Measurements from ENCODE around the gene PLAC8.
"Not testable (repeated sequence)": the region's sequence is repeated elsewhere in the genome, so short reads cannot be mapped to it uniquely, and the experiment has no call there.

PLAC8 gene

DNA sequence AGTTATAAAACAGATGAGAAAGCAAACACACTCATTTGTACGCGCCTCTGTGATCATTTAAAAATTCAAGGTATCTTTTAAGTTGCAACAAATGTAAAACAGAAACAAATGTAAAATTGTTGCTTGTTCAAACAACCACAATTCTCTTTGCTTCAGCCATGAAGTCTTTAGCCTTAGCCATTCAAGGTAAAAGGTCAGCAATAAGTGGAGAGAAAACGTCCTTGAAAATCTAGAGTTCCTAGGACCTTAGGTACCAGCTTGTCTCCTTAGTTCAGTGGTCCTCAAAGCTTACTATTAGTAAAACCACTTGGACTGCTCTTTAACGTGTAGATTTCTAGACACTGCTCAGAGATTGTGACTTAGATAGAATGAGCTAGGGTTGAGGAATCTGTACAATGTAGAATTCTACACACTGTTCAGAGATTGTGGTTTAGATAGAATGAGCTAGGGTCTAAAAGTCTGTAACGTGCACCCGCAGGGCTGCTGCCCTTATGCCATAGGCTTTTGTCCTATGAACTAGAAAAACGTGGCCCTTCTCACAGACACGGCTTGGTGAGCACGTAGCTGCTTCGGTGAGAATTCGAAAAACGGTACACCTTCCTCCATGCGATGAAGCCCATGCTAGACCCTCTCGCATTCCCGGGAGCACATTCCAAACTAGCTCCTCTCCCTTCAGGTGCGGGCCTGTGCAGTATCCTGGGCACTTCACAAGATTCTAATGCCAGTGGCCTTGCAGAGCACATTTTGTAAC is 1.7 kb downstream of the PLAC8 start:
- DNase-seq (ENCODE audit: low spot score): peak; percentile 16

GRCh38 chr4:83112231-83112630 is 2.3 kb downstream of the PLAC8 start:
- no peak for DNase-seq (ENCODE audit: low spot score)

DNA sequence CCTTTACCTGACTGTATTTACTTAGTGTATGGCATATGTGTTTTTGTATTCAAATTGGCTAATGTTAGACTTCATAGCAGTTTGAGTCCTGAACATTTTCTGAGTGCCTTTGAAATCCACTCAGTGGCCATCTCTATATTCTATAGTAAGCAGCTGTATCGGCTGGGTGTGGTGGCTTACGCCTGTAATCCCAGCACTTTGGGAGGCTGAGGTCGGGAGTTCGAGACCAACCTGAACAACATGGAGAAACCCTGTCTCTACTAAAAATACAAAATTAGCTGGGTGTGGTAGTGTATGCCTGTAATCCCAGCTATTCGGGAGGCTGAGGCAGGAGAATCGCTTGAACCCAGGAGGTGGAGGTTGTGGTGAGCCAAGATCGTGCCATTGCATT is 2.8 kb downstream of the PLAC8 start:
- not testable (repeated sequence) for DNase-seq (ENCODE audit: low spot score)

- DNase-seq (ENCODE audit: low spot score): no peak
These were observed 3.4 kb downstream of the PLAC8 start for GRCh38 chr4:83110970-83111750.

GRCh38 chr4:83110223-83110945 is 4.1 kb downstream of the PLAC8 start:
- DNase-seq (ENCODE audit: low spot score): no peak

- no peak for DNase-seq (ENCODE audit: low spot score)
These were observed 4.9 kb downstream of the PLAC8 start for GRCh38 chr4:83109480-83110222.

GRCh38 chr4:83108101-83108861 is 6.2 kb downstream of the PLAC8 start:
- no peak for DNase-seq (ENCODE audit: low spot score)

DNA sequence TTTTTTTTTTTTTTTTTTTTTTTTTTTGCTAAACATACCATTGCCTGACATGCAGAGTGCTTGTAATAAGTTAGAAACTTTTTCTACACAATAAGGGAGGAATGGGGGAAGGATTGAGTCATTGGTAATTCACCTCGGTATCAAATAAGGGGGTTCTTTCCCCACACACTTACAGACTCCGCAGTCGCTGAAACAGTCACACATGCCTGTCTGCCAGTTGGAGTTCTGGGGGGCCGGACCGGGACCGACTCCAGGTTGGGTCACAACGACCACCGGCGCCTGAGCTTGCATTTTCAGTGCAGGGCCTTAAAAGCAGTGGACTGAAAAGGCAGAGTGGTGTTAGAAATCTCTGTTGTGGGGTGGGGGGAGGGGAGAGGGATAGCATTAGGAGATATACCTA is 6.9 kb downstream of the PLAC8 start:
- no peak for DNase-seq (ENCODE audit: low spot score)

DNA sequence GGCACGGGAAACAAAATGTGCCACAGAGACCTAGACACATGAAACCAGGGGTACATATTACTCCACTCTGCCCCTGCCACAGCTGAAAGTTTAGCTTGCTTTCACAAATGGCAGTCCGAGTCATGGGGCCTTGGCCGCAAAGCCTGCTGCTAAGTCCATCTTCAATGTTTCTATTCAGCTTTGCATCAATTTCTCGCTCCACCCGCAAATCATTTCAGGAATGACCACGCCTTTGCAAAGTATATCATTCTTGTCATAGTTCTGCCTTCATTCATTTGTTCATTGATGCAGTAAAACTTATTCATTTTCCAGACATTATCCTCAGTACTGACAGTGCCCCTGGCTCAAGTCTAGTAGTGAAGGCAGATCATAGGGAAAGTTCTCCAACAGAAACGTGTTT is 9.5 kb downstream of the PLAC8 start:
- no peak for DNase-seq (ENCODE audit: low spot score)

DNA sequence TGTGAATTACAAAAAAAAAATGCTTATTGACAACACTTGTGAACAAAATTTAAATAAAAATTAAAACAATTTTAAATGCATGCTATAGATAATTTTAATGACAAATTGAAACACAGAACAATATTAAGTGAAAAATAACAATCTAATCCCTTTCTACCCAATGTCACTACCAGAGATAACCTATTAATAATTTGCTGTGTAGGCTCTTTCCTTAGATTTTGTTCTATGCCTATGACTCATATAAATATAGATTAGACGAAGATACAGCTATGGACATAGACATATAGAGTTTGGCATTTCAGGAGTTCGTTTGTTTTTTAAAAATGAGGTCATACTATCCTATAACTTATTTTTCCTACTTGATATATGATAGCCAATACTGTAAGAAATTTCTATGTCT is 18.1 kb downstream of the PLAC8 start:
- no peak for DNase-seq (ENCODE audit: low spot score)

DNA sequence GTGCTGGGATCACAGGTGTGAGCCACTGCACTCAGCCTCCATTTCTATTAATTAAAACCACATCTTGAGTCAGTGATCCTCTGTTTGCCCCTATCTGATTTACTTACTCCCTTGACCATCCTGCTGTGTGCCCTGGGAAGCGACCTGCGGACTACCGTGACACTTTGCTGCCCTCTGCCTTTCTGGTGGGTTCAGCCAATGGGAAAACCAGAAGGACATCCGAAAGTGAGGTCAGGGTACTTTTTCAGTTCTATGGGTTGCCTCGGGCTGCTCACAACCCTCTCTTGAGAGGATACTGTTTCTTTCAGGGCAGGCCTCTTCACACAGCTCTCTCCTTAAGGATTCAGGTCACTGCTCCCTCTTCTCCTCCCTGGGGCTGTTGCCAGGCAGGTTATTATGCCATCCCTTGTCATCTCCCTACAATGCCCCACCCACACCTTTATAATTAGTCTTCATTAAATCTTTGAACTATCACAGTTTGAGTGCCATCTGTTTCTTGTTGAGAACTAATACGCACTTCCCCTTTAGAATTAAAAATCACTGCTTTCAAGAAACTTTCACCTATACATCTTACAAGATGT is 21.4 kb downstream of the PLAC8 start:
- DNase-seq (ENCODE audit: low spot score): no peak

DNA sequence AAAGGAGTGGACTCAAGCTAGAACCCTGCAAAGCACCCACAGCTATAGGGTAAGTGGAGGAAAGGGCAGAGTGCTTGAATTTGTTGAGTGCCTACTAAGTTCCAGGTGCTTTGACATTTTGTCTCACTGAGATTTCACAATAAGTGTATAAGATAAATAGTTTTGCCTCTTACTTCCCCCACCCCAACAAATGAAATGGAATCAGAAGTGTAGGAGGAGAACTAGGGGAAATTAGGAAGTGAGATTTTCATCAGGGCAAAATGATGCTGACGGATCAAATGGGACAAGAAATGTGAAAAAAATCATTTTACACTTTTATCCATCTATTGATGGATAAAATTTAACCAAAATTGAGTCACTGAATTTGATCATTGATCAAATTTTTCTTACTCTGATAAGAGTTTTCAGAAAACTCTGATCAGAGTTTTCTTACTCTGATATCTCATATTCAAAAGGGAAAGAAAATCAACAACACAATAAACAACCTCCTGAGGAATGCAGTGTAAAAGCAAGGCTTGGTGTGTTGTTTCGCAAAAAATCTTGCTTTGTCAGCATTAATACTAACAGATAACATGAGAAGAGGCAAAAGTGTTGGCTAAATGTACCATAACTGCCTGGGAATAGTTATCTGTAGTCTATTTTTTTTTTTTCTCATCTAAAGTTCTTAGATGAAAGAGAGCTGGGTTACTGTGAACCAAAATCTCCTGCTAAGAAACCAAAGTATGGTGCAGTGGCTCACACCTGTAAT is 24.9 kb downstream of the PLAC8 start:
- no peak for DNase-seq (ENCODE audit: low spot score)

- DNase-seq (ENCODE audit: low spot score): not testable (repeated sequence)
These were observed 29.6 kb downstream of the PLAC8 start for GRCh38 chr4:83084956-83085355.

GRCh38 chr4:83083925-83084475 is 30.5 kb downstream of the PLAC8 start:
- DNase-seq (ENCODE audit: low spot score): no peak

DNA sequence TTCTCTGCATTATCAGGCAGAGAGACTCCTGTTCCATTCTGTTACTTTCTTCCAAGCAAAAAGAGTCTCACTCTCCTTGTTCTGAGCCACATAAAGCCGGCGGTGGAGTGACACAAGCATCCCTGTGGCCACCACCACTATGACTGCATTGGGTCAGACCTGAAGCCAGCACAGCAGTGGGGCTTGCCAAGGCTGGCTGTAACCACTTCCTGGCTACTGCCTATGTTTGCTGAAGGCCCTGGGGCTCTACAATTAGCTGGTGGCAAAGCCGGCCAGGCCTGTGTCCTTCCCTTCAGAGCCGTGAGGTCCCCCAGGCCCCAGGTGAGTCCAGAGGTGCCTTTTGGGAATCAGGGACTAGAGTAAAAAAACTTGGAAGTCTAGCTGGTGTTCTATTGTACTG is 31.8 kb downstream of the PLAC8 start:
- DNase-seq (ENCODE audit: low spot score): no peak

DNA sequence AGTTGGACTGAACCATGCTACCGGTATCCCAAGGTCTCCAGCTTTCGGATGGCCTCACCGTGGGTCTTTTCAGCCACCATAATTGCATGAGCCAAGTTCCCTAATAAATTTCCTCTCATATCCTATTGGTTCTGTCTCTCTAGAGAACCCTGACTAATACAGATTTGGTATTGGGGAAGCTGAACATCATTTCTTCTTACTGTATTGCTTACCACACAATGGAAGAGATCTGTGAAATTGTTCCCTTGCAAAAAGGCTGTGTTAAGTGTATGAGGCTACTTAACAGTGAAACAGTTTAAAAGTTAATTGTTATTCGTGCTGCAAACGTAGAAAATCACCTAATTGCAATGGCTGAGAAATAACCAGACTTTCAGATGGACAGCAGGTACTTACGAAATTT is 34.0 kb downstream of the PLAC8 start:
- no peak for DNase-seq (ENCODE audit: low spot score)

- no peak for DNase-seq (ENCODE audit: low spot score)
These were observed 39.0 kb downstream of the PLAC8 start for GRCh38 chr4:83075311-83076095.

GRCh38 chr4:83074783-83075182 is 39.7 kb downstream of the PLAC8 start:
- not testable (repeated sequence) for DNase-seq (ENCODE audit: low spot score)

- DNase-seq (ENCODE audit: low spot score): peak; percentile 74
These were observed 40.3 kb downstream of the PLAC8 start for GRCh38 chr4:83074086-83074704.
